Measurements from ENCODE around the gene ATXN1. TPM values are rescaled to one million over a fixed set of nuclear protein-coding genes. Genes with fewer than 3 reads are reported as not detected.

Gene ATXN1
- total and polyA plus RNA-seq, 2 of the 13 experiments (the other 11 are each of a cell fraction or from before 2014, with no cell fraction given), result 20.7 to 39.5 TPM

GRCh38 chr6:16681260-16681873 lies 79.9 kb downstream of the ATXN1 start (continued):
- TF ChIP-seq GMEB1 (CRISPR knock-in tag; IDR thresholded peaks at IDR 0.05; ENCODE audit: borderline replicate concordance) (no peak), IRF2 (CRISPR knock-in tag; IDR thresholded peaks at IDR 0.05) (peak; percentile 69; the same call in 1 of the 2 replicates), SRF (IDR thresholded peaks at IDR 0.05; ENCODE audit: low read depth, low read length) (no peak), GATA4 (IDR thresholded peaks at IDR 0.05; ENCODE audit: borderline replicate concordance, low read depth) (no peak), ZNF564 (CRISPR knock-in tag; IDR thresholded peaks at IDR 0.05) (no peak), MEF2D (CRISPR knock-in tag; IDR thresholded peaks at IDR 0.05) (0 out of 2 replicates have a peak, but pooled peaks have one; percentile 43), AGO1 (IDR thresholded peaks at IDR 0.05; ENCODE audit: low read depth, low read length, poor library complexity, severe bottlenecking) (no peak), ZNF766 (CRISPR knock-in tag; IDR thresholded peaks at IDR 0.05; ENCODE audit: borderline replicate concordance) (no peak), CTCF (CRISPR knock-in tag; IDR thresholded peaks at IDR 0.05) (no peak), TBX2 (CRISPR knock-in tag; IDR thresholded peaks at IDR 0.05; ENCODE audit: borderline replicate concordance) (no peak), EZH2 (conservative IDR thresholded peaks at IDR 0.05; ENCODE audit: low read depth, low read length) (no peak), NFKB2 (CRISPR knock-in tag; IDR thresholded peaks at IDR 0.05; ENCODE audit: borderline replicate concordance) (no peak), ZNF124 (CRISPR knock-in tag; IDR thresholded peaks at IDR 0.05) (no peak), SMC3 (IDR thresholded peaks at IDR 0.05; ENCODE audit: low read length) (no peak), SALL2 (CRISPR knock-in tag; IDR thresholded peaks at IDR 0.05) (no peak), ERF (CRISPR knock-in tag; IDR thresholded peaks at IDR 0.05) (peak; percentile 77; the same call in 1 of the 2 replicates), ZSCAN31 (CRISPR knock-in tag; IDR thresholded peaks at IDR 0.05; ENCODE audit: low read depth) (no peak), BORCS8-MEF2B (CRISPR knock-in tag; IDR thresholded peaks at IDR 0.05) (no peak), SALL1 (CRISPR knock-in tag; IDR thresholded peaks at IDR 0.05) (no peak), PATZ1 (CRISPR knock-in tag; IDR thresholded peaks at IDR 0.05) (no peak), FOXP1 (IDR thresholded peaks at IDR 0.05) (no peak), FOXP1 (CRISPR knock-in tag; IDR thresholded peaks at IDR 0.05) (peak; percentile 90), E2F5 (CRISPR knock-in tag; conservative IDR thresholded peaks at IDR 0.05) (no peak), TEF (CRISPR knock-in tag; IDR thresholded peaks at IDR 0.05) (peak; percentile 87)
